ENCODE results near the gene NOC2L. TPM values are rescaled to one million over a fixed set of nuclear protein-coding genes. Genes with fewer than 3 reads are reported as not detected.

Gene NOC2L
- total RNA-seq, 1 experiment from 2014 or later: 214 TPM

GRCh38 chr1:974293-974640 lies 15.2 kb upstream of the NOC2L start:
- peaks cover 25% of the 10 kb centered on the region for H3K27me3 ChIP-seq (replicated peaks; ENCODE audit: insufficient read depth, low read depth, low read length, poor library complexity)
- ChIA-PET CTCF (no interaction called here), POLR2A (ENCODE audit: low non-redundant PET) (no interaction called here)
- peaks cover 8% of the 10 kb centered on the region for H3K4me1 ChIP-seq (ENCODE audit: insufficient read depth, low read length, poor library complexity, severe bottlenecking)
- no peak overlapping the region for H3K4me3 ChIP-seq (ENCODE audit: low read depth, low read length, poor library complexity, severe bottlenecking)
- no peak overlapping the region for H3K27ac ChIP-seq (ENCODE audit: low read depth, low read length, poor library complexity, severe bottlenecking)
- TF ChIP-seq CTCF (conservative IDR thresholded peaks at IDR 0.05; ENCODE audit: low read depth, low read length) (no peak), EZH2 (IDR thresholded peaks at IDR 0.05; ENCODE audit: borderline replicate concordance, low read depth, low read length, poor library complexity, severe bottlenecking) (no peak)
- H3K9me3 ChIP-seq (ENCODE audit: low read depth, low read length, poor library complexity, severe bottlenecking): no peaks in the 10 kb centered on the region
- BruUV-seq (replicated peaks): no TSS peak
- no peak for DNase-seq (ENCODE audit: low spot score)
- intact Hi-C loops (cut with micrococcal nuclease; ENCODE audit: unreplicated experiment): no loop called here
- H3K36me3 ChIP-seq (ENCODE audit: insufficient read depth, low read length, poor library complexity, severe bottlenecking): no peaks in the 10 kb centered on the region

- Histone ChIP-seq H3K4me1 (ENCODE audit: insufficient read depth, low read length, poor library complexity, severe bottlenecking) (peaks cover 8% of the 10 kb centered on the region), H3K27ac (ENCODE audit: low read depth, low read length, poor library complexity, severe bottlenecking) (no peak overlapping the region), H3K27me3 (replicated peaks; ENCODE audit: insufficient read depth, low read depth, low read length, poor library complexity) (peaks cover 25% of the 10 kb centered on the region), H3K4me3 (ENCODE audit: low read depth, low read length, poor library complexity, severe bottlenecking) (no peak overlapping the region), H3K9me3 (ENCODE audit: low read depth, low read length, poor library complexity, severe bottlenecking) (no peaks in the 10 kb centered on the region), H3K36me3 (ENCODE audit: insufficient read depth, low read length, poor library complexity, severe bottlenecking) (no peaks in the 10 kb centered on the region)
- DNase-seq (ENCODE audit: low spot score): no peak
- no TSS peak for BruUV-seq (replicated peaks)
- TF ChIP-seq CTCF (conservative IDR thresholded peaks at IDR 0.05; ENCODE audit: low read depth, low read length) (no peak), EZH2 (IDR thresholded peaks at IDR 0.05; ENCODE audit: borderline replicate concordance, low read depth, low read length, poor library complexity, severe bottlenecking) (no peak)
- ChIA-PET CTCF (no interaction called here), POLR2A (ENCODE audit: low non-redundant PET) (no interaction called here)
- intact Hi-C loops (cut with micrococcal nuclease; ENCODE audit: unreplicated experiment): no loop called here
Measured at GRCh38 chr1:973459-974292, 14.6 kb upstream of the NOC2L start.

GRCh38 chr1:972726-973458 lies 13.8 kb upstream of the NOC2L start:
- POLR2A ChIA-PET (ENCODE audit: low non-redundant PET): no interaction called here

More at GRCh38 chr1:972726-973458, 13.8 kb upstream of the NOC2L start:
- Histone ChIP-seq H3K36me3 (ENCODE audit: insufficient read depth, low read length, poor library complexity, severe bottlenecking) (no peaks in the 10 kb centered on the region), H3K4me1 (ENCODE audit: insufficient read depth, low read length, poor library complexity, severe bottlenecking) (peaks cover 8% of the 10 kb centered on the region), H3K9me3 (ENCODE audit: low read depth, low read length, poor library complexity, severe bottlenecking) (no peaks in the 10 kb centered on the region), H3K27me3 (replicated peaks; ENCODE audit: insufficient read depth, low read depth, low read length, poor library complexity) (peaks cover 25% of the 10 kb centered on the region), H3K27ac (ENCODE audit: low read depth, low read length, poor library complexity, severe bottlenecking) (no peak overlapping the region), H3K4me3 (ENCODE audit: low read depth, low read length, poor library complexity, severe bottlenecking) (no peak overlapping the region)
- no TSS peak for BruUV-seq (replicated peaks)
- TF ChIP-seq CTCF (conservative IDR thresholded peaks at IDR 0.05; ENCODE audit: low read depth, low read length): no peak
- TF ChIP-seq EZH2 (IDR thresholded peaks at IDR 0.05; ENCODE audit: borderline replicate concordance, low read depth, low read length, poor library complexity, severe bottlenecking): no peak
- CTCF ChIA-PET: no interaction called here
- no peak for DNase-seq (ENCODE audit: low spot score)
- intact Hi-C loops (cut with micrococcal nuclease; ENCODE audit: unreplicated experiment): no loop called here
